ENCODE results near the gene PPP2R5C. TPM values are rescaled to one million over a fixed set of nuclear protein-coding genes. Genes with fewer than 3 reads are reported as not detected.

Gene PPP2R5C
- total and polyA plus RNA-seq, 7 donors: 18.2 to 76.6 (median 57.1) TPM

DNA sequence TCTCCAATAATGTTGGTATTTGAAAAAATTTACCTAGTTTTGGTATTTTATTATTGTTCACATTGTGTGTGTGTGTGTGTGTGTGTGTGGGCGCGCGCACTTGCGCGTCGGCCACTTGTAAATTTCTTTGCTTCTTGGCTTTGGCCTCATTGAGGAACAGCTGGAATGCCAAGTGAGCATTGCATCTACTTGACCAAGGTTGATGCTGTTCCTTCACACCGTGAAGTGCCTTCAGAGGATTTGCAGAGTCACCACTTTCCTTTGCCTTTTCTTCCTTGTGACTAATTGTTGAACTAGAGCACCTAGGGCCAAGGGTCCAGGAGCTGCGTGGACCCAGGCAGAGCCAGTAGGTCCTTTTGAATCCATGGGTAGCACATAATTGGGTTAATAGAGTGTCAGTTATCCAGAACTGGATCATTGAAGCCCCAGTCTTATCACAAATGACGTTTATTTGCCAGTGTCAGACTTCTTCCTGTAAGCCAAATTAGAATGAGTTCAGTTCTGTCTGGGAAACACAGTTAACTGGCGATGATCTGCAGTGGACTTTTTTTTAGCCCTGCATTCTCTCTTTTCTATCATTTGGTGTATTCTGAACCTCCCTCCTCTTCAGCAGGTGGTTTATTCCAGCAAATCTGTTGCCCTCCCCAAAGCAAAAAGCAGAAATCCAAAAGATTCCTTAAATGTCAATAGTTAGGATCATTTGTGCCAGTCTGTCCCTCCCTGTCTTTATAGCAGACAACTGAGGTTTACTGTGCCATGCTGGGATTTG is 2.6 kb downstream of the PPP2R5C start:
- H3K36me3 ChIP-seq (ENCODE audit: insufficient read depth in 1 of 2, low read depth in 1 of 2): peaks cover 0 to 39% of the 10 kb centered on the region in 2 donors
- DNase-seq (no peak), ATAC-seq (no peak)
- H3K4me3 ChIP-seq: no peak overlapping the region
- TF ChIP-seq, protein P1, sequence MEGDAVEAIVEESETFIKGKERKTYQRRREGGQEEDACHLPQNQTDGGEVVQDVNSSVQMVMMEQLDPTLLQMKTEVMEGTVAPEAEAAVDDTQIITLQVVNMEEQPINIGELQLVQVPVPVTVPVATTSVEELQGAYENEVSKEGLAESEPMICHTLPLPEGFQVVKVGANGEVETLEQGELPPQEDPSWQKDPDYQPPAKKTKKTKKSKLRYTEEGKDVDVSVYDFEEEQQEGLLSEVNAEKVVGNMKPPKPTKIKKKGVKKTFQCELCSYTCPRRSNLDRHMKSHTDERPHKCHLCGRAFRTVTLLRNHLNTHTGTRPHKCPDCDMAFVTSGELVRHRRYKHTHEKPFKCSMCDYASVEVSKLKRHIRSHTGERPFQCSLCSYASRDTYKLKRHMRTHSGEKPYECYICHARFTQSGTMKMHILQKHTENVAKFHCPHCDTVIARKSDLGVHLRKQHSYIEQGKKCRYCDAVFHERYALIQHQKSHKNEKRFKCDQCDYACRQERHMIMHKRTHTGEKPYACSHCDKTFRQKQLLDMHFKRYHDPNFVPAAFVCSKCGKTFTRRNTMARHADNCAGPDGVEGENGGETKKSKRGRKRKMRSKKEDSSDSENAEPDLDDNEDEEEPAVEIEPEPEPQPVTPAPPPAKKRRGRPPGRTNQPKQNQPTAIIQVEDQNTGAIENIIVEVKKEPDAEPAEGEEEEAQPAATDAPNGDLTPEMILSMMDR (IDR thresholded peaks at IDR 0.05): no peak
- intact Hi-C loops (cut with DNase I): loop anchor here (5.0 to 10.0 kb wide), 2 partner anchors 48 to 161 kb away; no protein-coding TSS in a partner anchor
- no peaks in the 10 kb centered on the region for H3K9me3 ChIP-seq
- H3K27me3 ChIP-seq (ENCODE audit: insufficient read depth in 3 of 3, low read length in 2 of 3): no peaks in the 10 kb centered on the region
- H3K27ac ChIP-seq: no peak overlapping the region
- 90 to 92% (median 91%) methylated on average over 10 of the region's 10 CpGs for WGBS, 3 donors
- no peaks in the 10 kb centered on the region for H3K4me1 ChIP-seq

DNA sequence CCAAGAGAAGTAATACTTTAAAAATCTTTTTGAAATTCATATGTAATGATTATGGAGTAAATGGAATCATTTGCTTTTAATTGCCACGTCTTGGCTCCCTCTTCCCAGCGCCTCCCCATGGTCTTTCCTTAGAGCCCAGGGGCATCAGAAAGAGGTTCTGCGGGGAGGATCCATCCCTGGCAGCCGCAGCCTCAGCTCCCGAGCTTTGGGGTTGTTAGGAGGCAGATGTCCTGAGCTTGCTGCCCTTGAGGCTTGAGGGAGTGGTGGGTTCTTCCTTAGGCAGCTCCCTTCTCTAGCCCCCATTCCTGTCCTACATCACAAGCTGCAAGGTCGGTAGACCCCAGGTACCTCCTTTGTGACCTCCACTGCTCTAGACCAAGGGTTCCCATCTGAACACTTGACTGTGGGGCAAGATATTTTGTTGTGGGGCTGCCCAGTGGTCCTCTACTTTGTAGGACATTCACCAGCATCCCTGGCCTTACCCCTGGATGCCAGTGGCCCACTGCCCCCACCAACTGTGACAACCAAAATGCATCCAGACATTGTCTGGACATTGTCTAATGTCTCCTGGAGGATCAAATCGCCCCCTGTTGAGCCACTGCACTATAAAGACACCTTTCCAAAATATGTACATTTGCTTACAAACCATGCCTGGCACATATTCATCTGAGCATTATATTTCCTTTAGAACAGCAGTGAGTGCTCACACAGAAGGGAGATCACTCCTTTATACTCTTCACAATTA is 6.3 kb downstream of the PPP2R5C start:
- Histone ChIP-seq H3K4me1 (peaks cover 2% of the 10 kb centered on the region), H3K27me3 (ENCODE audit: insufficient read depth in 3 of 3, low read length in 2 of 3) (no peaks in the 10 kb centered on the region), H3K36me3 (ENCODE audit: insufficient read depth in 1 of 2, low read depth in 1 of 2) (peaks cover 0 to 39% of the 10 kb centered on the region in 2 donors), H3K4me3 (no peak overlapping the region), H3K9me3 (no peaks in the 10 kb centered on the region), H3K27ac (no peak overlapping the region)
- DNase-seq (no peak), ATAC-seq (no peak)
- intact Hi-C loops (cut with DNase I): loop anchor here (5.0 to 10.0 kb wide), 2 partner anchors 157 to 180 kb away; no protein-coding TSS in a partner anchor
- TF ChIP-seq, protein P1 (IDR thresholded peaks at IDR 0.05): no peak
- 83 to 91% (median 89%) methylated on average over 7 of the region's 7 CpGs for whole genome bisulfite sequencing, 3 donors

DNA sequence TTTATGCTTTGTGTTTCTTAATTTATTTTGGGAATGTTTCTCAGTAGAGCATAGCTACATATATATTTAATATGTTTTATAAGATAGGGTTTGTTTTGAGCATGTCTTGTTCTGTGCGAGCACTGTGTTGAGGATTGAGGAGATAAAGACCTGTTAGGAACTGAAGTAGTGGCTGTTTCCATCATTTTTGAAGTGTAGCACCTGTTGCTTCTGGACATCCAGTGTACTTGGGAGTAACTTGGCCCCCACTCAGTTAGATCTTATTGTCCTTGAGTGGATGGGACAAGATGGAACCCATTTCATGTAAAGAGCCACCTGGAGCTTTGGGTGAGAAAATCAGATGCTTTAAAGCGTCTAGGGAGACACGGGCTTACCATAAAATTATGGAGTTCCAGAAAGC is 8.7 kb downstream of the PPP2R5C start:
- TF ChIP-seq, protein P1 (IDR thresholded peaks at IDR 0.05): no peak
- no peak overlapping the region for H3K27ac ChIP-seq
- ATAC-seq (no peak), DNase-seq (no peak)
- H3K4me1 ChIP-seq: peaks cover 14% of the 10 kb centered on the region
- no peak overlapping the region for H3K4me3 ChIP-seq
- WGBS, 3 donors: 85 to 93% (median 85%) methylated on average over 3 of the region's 3 CpGs
- no peaks in the 10 kb centered on the region for H3K27me3 ChIP-seq (ENCODE audit: insufficient read depth in 3 of 3, low read length in 2 of 3)
- peaks cover 0 to 23% of the 10 kb centered on the region in 2 donors for H3K36me3 ChIP-seq (ENCODE audit: insufficient read depth in 1 of 2, low read depth in 1 of 2)
- H3K9me3 ChIP-seq: no peaks in the 10 kb centered on the region
- intact Hi-C loops (cut with DNase I): loop anchor here (5.0 to 10.0 kb wide), 4 partner anchors 72 to 325 kb away; no protein-coding TSS in a partner anchor

DNA sequence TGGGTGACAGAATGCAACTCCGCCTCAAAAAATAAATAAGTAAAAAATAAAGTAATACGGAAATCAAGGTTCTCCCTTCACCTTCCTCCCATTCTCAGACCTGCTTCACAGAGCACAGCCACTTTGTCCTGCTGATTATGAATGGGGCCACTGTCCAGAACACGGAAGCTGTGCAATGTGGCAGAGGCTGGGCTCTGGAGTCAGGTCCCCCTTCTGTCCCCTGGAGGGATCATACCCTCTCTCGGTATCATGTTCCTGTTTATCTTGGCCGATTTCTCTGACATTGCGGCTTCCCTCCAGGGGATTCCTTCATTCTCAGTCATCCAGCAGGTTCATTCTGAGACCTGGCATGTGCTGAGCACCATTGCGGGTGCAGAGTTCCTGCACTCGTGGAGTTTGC is 11.3 kb downstream of the PPP2R5C start:
- ATAC-seq (peak; percentile 69 to 85 (median 75)), DNase-seq (no peak)
- TF ChIP-seq, protein P1 (IDR thresholded peaks at IDR 0.05): no peak
- no peak overlapping the region for H3K27ac ChIP-seq
- H3K9me3 ChIP-seq: no peaks in the 10 kb centered on the region
- no peaks in the 10 kb centered on the region for H3K36me3 ChIP-seq (ENCODE audit: insufficient read depth in 1 of 2, low read depth in 1 of 2)
- intact Hi-C loops (cut with DNase I): loop anchor here (5.0 to 10.0 kb wide), 4 partner anchors 70 to 322 kb away; no protein-coding TSS in a partner anchor
- H3K27me3 ChIP-seq (ENCODE audit: insufficient read depth in 3 of 3, low read length in 2 of 3): no peaks in the 10 kb centered on the region
- no peak overlapping the region for H3K4me3 ChIP-seq
- WGBS, 3 donors: 42 to 50% (median 45%) methylated on average over 8 of the region's 8 CpGs
- H3K4me1 ChIP-seq: peaks cover 19% of the 10 kb centered on the region

Data from psoas muscle (tissue), 8 donors.